Measurements from ENCODE around the gene MIR17HG.

GRCh38 chr13:91326146-91326545 lies 21.3 kb upstream of the MIR17HG start:
- TF ChIP-seq EZH2 (optimal IDR thresholded peaks at IDR 0.05; ENCODE audit: low read depth, low read length) (no peak), CTCF (IDR thresholded peaks at IDR 0.05; ENCODE audit: low read length) (no peak), EZH2phosphoT487 (IDR thresholded peaks at IDR 0.05; ENCODE audit: low read length) (no peak)
